Stimulated activated CD4-positive, alpha-beta T cell treated with anti-CD3 and anti-CD28 coated beads, Interleukin-12 subunit alpha, Interleukin-12 subunit beta, amount 100 ng/mL, for 48 hours (primary cell): ENCODE results near the gene PPP6R2.
"Not testable (repeated sequence)": the region's sequence is repeated elsewhere in the genome, so short reads cannot be mapped to it uniquely, and the experiment has no call there.

Experiments used
- DNase-seq, 3 donors: peaks; one replicate each; pipeline ENCODE4 v3.0.0-alpha.2; 2020; ENCODE audit warnings: low read depth in 2 of 3, low spot score in 1 of 3

PPP6R2 gene

GRCh38 chr22:50317178-50317577 is 25.9 kb upstream of the PPP6R2 start:
- no peak for DNase-seq

GRCh38 chr22:50317674-50318073 is 25.5 kb upstream of the PPP6R2 start:
- no peak for DNase-seq

DNA sequence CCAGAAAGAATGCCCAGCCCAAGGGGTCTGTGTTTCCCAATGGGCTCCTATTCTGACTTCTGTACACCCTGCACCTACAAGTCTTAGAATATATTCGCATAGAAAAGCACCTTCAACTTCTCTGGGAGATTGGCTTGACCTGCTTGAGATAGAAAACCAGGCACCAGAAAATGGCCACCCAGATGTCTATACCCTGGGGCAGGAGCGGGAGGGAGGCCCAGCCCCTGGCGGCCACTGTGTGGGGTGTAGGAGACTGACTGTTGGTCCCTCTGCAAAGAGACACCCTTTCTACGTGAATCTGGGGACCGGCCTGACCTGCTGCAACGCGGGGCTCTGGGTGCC is 24.8 kb upstream of the PPP6R2 start:
- no peak for DNase-seq

- no peak for DNase-seq
Observed at GRCh38 chr22:50318698-50319411, 24.3 kb upstream of the PPP6R2 start.

- no peak for DNase-seq
Observed at GRCh38 chr22:50319503-50319951, 23.6 kb upstream of the PPP6R2 start.

- no peak for DNase-seq
Observed at GRCh38 chr22:50320116-50320515, 23.0 kb upstream of the PPP6R2 start.

DNA sequence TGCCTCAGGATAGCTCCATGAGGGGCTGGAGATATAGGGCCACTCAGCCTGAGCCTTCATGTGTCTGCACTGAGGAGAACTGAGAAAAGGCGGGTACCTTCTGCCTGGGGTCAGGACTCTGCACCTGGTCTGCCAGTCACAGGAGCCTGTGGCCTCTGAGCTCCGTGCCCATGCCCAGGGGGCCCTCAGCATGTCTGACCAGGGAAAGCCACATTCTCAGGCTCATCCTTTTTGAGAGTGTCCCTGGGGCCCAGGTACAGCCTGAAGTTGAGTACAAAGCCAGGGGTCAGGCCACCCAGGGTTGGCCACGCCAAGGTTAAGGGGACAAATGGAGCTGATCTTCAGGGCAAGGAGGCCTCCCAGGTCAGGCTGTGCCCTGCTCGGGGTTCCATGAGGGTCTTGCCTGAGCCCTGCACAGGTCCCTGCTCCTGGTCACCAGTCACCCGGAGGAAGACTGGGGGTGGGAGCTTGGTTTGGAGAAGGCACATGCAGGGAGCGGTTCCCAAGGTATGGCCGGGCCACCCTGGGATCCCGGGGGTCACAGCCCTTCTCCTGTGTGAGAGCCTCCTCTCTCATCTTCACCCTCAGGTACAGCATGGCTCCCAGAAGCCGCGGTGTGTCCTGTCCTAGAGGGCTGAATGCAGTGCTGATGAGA is 22.3 kb upstream of the PPP6R2 start:
- no peak for DNase-seq

GRCh38 chr22:50322382-50323104 is 20.6 kb upstream of the PPP6R2 start:
- not testable (repeated sequence) for DNase-seq

- no peak for DNase-seq
Observed at GRCh38 chr22:50323900-50324299, 19.2 kb upstream of the PPP6R2 start.

DNA sequence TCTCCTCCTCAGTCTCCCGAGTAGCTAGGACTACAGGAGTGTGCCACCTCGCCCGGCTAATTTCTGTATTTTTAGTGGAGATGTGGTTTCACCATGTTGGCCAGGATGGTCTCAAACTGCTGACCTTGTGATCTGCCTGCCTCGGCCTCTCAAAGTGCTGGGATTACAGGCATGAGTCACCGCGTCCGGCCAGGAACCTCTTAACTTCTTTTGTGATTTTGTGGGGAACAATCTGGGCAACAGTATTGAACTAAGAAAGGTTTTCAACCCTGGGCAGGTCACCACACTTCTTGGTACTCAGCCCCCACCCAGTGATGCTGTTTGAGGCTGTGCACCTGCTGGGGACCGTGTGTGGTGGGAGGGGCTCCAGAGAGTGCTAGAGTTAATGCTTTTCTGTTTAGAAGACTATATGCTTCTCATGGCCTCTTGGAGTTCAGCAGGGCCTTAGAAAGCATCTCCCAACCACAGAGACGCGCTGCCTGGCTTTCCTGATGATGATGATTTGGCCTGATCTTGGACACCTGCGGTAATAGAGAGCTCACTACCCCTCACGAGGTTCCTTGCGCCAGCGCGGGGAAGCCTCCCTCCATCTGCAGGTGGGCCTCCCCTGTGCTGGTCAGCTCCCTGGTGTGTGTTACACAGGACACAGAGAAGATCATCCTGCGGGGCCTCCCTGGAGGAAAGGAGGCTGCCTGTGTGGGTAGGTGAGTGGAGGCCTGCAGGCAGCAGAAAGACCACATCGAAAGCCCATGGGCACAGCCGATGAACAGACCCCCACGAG is 17.5 kb upstream of the PPP6R2 start:
- no peak for DNase-seq

- DNase-seq = no peak
Observed at GRCh38 chr22:50326225-50326955, 16.7 kb upstream of the PPP6R2 start.

DNA sequence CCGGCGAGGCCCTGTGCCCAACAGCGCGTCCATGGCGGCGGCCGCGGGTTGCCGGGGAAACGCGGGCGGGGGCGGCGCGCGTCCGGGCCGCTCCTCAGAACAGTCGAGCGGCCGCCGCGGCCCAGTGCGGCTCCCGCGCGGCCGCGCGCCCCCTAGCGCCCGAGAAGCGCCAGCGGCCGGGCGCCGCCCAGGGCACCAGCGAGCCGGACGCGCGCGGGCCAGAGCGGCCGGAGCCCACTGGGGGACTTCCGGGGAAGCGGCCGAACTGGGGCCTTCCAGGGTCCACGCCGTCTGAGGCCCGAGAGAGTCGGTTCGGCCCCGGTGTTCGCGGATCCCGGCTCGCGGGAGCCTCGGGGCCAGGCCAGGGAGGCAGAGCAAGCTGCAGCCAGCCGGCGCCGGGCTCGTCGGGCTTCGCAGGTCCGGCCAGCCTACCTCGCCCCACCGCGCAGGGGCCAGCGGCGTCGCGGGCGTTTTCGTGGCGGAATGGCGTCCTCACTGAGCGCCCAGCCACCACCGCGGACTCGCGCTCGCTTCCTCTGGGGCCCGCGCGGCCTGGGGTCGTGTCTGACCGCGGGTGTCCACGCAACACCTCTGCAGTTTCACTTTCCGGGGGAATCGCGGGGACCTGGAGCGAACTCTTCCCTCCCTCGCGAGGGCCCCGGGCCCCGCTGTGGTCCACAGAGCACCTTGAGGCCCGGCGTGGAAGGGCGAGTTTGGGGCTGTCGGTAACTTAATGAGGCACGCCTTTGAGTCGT is 16.0 kb upstream of the PPP6R2 start, which contains the start of gene DENND6B:
Gene DENND6B (minus strand): TSS at position 57 of the 755 bp plus-strand sequence. CDS start 24 bp downstream, at position 33.
- DNase-seq = peak in 2 of 3 donors; percentile 34 to 61

GRCh38 chr22:50327711-50328019 is 15.5 kb upstream of the PPP6R2 start:
- DNase-seq = no peak

DNA sequence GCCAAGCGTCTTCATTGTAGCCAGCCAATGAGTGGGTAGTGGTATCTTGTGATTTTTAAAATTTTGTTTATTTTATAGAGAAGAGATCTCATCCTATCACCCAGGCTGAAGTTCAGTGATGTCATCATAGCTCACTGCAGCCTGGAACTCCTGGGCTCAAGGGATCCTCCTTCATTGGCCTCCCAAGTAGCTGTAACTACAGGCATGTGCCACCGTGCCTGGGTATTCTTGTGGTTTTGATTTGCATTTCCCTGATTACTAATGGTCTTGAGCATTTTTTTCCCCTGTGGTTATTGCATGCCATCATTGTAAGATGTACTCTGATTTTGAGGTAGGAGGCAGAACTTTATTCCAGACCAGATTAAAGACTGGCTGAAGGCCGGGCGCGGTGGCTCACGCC is 13.9 kb upstream of the PPP6R2 start:
- no peak for DNase-seq

GRCh38 chr22:50334433-50334832 is 8.7 kb upstream of the PPP6R2 start:
- DNase-seq = not testable (repeated sequence)

DNA sequence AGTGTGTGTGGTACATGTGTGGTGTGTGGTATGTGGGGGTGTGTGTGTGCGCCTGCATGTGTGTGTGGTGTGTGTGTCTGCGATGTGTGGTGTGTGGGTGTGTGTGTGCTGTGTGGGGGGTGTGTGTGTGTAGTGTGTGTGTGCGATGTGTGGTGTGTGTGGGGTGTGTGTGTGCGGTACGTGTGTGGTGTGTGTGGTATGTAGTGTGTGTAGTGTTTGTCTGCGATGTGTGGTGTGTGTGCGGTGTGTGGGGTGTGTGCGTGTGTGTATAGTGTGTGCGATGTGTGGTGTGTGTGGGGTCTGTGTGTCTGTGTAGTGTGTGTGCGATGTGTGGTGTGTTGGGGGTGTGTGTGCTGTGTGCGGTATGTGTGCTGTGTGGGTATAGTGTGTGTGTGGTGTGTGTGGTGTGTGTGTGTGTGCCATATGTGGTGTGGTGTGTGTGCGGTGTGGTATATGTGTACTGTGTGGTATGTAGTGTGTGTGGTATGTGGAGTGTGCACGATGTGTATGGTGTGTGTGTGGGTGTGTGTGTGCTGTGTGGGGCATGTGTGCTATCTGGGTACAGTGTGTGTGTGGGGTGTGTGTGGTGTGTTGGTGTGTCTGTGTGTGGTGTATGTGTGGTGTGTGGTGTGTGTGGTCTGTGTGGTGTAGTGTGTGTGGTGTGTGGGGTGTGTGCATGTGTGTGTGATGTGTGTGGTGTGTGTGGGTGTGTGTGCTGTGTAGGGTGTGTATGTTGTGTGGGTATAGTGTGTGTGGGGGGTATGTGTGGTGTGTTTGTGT is 5.7 kb upstream of the PPP6R2 start:
- DNase-seq = no peak

GRCh38 chr22:50338042-50338573 is 5.0 kb upstream of the PPP6R2 start:
- no peak for DNase-seq

GRCh38 chr22:50338860-50339462 is 4.2 kb upstream of the PPP6R2 start:
- no peak for DNase-seq
